ENCODE data around the gene FCMR.

DNA sequence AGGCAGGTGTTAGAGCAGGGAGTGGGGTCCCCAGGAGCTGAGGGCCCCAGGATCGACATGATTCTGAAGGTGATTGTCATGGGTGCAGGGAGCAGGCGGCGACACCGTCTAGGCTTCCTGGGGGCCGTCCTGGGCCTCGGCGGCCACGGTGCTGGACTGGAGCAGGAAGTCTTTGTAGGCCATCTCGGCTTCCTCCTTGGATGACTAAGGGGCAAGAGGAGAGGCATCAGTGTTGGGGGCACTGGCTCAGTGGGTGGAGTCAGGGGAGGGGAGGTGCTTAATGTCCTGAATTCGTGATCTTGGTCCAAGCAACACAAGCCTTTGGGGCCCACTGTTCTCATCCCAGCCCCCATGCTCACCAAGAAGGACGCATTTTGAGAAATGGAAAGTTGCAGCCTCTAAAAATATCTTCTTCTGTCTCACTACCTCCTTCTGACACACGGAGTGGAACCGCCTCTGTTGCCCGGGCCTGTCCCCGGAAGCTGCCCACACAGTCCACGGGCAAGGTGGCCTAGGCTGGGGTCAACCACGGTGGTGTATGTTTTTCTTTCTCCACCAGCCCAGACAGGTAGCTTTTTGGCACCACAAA, 8.6 kb upstream of the FCMR start:
- no peak for TF ChIP-seq POLR2A (IDR thresholded peaks at IDR 0.05; ENCODE audit: low read depth)
- TF ChIP-seq, protein P1, sequence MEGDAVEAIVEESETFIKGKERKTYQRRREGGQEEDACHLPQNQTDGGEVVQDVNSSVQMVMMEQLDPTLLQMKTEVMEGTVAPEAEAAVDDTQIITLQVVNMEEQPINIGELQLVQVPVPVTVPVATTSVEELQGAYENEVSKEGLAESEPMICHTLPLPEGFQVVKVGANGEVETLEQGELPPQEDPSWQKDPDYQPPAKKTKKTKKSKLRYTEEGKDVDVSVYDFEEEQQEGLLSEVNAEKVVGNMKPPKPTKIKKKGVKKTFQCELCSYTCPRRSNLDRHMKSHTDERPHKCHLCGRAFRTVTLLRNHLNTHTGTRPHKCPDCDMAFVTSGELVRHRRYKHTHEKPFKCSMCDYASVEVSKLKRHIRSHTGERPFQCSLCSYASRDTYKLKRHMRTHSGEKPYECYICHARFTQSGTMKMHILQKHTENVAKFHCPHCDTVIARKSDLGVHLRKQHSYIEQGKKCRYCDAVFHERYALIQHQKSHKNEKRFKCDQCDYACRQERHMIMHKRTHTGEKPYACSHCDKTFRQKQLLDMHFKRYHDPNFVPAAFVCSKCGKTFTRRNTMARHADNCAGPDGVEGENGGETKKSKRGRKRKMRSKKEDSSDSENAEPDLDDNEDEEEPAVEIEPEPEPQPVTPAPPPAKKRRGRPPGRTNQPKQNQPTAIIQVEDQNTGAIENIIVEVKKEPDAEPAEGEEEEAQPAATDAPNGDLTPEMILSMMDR (IDR thresholded peaks at IDR 0.05): no peak
